GM19455 (cell line): ENCODE data around the gene CCDC197.

Experiments used
- ATAC-seq: cut with Tn5 transposase; IDR thresholded peaks from one replicate; pipeline ENCODE4 v1.9.1; 2021; ENCODE audit not compliant: unreplicated experiment

CCDC197 gene

DNA sequence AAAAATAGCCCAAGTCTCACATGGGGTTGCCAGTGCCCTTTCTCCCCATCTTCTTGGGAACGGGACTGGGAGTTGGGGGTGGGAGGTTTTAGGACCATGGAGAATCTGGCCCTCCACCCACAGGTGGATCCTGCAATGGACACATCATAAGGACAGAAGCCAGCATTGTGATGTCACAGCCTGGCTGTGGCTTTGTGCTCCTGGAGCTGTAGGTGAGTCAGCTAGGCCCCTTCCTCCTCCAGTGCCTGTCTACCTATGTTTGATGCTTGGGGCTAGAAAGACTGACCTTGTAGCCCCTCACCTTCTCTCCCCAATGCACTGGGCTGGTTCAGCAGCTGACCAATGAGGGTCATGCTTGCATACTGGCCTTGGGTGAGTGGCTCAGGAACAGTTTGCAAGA, at the start of gene CCDC197:
Gene CCDC197 (plus strand): TSS at position 220 of the 400 bp plus-strand sequence. CDS start 831 bp downstream, outside the sequence.
- no peak for ATAC-seq

DNA sequence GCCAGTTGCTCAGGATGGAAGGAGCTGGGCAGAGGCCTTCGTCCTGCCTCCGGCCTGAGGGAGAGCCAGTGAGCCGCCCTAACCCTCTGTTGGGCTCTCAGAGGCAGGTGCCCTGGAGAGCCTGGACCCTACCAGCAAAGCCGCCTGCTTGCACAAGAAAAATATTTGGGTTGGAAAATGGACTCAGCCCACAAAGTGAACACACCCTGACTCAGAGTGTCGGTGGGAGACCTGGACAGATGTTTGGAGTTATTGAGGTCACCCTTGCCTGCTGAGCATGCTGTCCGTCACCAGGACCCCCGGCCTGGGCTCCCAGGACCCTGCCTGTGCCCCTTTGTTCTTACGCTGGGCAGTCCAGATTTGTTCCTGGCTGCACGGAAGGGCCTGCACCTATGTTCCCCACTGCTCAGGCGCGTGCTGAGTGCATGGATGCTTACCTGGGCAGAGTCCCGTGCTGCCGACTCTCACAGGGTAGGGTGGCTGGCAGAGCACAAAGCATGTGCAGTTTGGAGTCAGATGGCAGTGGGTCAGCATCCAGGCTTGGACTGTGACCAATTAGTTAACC, 47.5 kb upstream of the CCDC197 start:
- no peak for ATAC-seq

DNA sequence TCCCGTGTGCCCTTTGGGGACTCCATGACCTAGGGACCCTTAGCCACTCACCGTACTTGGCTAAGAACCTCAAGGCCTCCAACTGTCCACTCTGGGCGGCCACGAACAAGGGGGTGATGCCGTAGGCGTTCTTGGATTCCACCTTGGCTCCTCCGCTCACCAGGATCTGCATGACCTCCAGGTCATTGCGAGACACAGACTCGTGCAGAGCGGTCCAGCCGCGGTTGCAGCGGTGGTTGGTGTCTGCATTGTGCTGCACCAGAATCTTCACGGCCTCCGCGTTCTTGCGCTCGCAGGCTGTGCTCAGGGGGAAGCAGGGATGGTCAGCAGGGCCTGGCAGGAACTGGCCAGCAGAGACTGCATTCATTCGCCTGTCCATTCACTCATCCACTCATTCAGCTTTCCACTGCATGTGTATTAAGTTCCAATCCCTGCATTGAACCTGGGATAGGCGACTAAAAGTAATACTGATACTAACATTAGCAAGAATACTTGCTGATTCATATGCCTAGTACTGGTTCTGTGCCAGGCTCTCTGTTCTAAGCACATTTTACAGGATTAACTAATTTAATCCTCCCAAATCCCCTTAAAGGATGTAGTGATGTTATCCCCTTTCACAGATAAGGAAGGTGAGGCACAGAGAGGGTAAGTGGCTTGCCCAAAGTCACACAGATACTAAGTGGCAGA, 46.0 kb upstream of the CCDC197 start:
- no peak for ATAC-seq

DNA sequence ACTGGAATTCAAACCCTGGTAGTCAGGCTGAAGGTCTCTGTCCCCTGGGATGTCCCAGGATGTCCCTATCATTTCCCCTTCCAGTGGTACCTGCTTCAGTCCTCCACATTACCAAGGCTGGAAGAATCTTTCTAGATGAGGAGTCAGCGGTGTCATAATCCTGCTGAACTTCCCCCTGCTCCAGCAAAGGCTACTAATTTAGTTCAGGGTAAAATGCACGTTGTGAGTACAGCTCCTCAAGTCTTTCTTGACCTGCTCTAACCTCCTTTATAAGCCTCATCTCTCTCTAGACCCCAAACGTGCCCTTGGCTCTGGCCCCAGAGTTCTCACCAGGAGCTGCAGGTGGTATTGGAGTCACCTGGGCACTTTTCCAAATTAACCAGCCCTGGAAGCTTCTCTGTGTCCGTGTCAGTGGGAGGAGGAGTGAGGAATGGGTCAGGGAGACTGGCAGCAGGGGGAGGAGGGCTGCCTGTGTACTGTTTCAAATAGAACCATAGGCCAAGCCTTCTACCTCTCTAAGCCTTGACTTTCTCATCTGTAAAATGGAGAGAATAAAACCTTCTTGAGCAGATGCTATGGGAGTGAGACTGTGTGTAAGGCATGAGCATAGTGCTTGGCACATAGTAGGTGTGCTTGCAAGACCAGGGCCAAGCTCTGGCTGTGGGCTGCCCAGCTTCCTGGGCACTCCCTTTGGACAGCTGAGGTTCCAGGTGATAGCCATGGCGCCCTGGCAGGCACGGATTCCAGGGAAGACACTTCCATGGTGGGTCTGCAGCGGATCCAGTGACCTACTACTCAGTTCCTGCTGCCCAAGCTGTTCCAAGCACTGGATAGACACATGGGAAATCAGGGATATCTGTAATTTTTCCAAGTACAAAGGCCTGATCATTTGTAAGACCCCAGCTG, 45.2 kb upstream of the CCDC197 start:
- ATAC-seq, result no peak

DNA sequence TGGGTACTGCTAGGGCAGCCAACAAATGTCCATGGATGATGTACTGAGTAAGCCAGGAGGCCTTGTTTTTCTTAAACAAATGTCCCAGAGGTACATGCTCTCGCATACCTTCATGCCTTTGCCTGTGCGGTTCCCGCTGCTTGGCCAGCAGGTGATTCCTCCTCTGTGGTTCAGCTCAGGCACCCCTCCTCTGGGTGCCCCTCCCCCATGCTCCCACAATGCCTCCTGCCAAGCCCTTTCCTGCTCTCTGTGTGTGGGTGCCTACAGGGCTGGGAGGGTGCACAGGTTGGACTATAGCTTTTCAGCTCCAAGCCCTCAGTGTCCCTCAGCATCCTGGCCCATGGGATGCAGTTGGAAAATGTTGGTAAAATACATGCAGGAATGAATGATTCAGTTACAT, 44.3 kb upstream of the CCDC197 start:
- ATAC-seq, result no peak

DNA sequence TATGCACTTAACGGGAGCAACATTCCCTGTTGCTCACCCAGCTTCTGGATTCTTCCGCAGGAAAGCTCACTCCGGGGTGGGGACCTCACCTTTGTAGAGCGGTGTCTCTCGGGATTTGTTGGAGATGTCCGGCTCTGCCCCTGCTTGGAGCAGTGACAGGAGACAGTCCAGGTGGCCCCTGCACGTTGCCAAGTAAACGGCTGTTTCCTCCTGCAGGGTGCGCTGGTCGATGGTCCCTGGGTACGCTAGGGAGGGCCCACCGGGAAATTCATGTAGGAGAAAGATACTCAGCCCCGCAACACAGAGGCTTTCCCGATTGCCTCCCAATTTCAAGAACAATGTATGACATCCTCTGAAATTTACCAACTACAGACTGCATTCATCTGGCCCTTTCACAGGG, 43.8 kb upstream of the CCDC197 start:
- no peak for ATAC-seq

DNA sequence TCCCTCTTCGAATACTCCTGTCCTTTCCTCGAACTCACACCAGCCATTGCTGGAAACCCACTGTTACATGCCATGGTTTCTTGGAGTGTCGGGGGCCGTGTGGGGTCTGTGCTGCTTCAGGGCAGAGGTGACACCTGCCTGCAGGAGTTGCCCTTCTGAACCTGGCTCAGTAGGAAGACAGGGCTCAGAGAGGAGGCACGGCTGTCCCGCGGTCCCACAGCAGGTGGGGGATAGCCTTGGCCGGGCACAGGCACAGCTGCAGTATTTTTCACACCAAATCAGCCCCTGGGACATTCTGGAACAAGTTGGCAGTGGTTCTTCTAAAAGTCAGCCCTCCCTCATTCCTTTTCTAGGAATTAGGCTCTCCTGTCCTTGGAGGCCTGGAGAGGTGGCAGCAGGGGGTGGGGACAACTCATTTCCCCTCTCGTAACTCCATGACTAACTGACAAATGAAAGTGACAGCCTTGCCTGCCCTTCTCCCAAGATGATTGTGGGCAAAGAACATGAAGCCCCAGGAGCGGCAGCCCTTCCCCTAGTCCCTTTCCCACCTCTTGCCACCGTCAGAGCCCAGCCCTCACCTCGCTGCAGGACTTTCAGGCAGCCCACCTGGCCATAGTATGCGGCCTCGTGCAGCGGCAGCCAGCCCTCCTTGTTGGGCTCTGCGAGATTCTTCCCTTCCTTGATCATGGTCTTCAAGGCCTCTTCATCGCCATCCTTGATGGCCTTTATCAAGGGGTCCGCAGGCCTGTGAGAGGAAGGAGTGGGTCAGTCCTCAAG, 43.2 kb upstream of the CCDC197 start:
- ATAC-seq, result no peak

DNA sequence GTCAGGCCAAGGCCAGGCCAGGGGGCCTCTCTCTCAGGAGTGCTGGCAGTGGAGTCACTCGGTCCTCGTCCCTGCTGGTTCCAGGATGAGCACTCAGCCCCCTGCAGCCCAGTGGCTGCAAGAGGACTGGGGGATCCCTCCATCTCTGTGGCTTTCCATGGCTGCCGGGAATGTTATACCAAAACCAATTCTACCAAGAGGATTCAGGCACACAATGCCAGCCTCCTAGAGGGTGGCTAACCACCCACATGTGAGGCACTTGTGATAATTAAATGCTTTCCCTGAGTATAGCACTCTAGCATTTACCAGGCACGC, 42.6 kb upstream of the CCDC197 start:
- ATAC-seq, result no peak

DNA sequence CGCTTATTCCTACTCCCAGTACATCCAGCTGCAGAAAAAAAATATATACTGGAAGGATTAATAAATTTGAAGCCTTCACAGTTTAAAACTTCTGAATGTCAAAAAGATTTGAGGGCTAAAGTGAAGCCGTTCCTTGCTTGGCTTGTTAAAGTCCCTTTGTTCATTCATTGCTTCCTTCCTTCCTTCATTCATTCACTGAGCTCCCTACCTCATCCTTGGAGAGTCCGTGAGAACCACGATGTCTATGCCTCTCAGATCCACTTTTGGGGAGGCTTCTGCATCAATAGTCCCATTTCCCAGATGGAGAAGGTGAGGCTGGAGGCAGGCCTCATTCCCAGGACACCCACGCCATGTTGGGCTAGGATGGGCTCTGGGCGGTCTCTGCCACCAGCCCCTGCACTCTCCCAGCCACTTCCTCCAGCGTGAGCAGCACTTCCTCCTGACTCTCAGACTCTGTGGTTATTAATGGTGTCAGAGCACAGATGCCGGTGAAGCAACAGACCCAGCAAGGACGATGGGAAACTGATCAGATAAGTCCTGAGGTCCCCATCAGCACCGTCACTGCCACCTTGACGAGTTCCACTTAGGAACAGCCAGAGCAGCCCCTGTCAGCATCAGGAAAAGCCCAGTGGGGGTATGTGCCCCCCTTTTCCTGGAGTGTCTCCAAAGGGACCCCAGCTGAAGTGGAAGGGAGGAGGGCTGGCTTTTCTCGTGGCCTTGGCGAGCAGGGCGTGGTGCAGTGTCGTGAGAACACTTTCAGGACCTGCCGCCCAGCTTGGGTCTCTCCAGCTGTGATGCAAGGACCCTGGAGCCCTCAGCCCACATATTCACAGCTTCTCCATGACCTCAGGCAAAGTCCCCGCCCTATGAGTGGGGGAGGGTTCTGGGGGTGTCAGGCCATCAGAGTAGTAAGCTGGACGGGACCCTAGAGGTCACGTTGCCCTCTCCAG, 41.9 kb upstream of the CCDC197 start:
- ATAC-seq, result peak; percentile 33

DNA sequence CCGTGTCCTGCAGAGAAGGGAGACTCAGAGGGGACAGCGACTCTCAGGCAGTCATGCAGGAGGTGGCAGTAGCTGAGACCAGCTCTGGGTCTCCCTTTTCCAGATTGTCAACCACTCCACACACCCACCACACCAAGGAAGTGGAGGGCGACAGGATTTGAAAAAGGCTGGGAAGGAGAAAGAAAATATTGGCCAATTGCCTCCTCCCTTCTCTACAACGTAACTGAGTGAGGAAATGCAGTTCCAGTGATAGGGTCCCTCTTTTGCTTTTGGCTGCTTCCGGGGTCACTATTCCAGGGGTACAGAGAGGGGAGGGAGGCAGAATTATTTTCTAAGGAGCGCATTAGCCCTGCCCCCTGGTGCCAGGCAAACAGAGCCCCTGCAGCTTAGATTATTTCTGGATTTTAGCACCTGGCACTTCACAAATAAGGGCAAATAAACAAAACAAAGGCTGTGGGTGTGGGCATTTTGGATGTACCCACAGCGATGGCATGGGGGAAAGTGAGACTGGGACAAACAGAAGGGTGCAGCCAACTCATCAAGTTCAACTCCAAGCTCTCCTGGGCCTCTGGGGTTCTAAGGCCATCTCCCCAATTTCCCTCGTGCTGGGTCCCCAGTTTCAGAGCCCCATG, 41.1 kb upstream of the CCDC197 start:
- ATAC-seq, result no peak

DNA sequence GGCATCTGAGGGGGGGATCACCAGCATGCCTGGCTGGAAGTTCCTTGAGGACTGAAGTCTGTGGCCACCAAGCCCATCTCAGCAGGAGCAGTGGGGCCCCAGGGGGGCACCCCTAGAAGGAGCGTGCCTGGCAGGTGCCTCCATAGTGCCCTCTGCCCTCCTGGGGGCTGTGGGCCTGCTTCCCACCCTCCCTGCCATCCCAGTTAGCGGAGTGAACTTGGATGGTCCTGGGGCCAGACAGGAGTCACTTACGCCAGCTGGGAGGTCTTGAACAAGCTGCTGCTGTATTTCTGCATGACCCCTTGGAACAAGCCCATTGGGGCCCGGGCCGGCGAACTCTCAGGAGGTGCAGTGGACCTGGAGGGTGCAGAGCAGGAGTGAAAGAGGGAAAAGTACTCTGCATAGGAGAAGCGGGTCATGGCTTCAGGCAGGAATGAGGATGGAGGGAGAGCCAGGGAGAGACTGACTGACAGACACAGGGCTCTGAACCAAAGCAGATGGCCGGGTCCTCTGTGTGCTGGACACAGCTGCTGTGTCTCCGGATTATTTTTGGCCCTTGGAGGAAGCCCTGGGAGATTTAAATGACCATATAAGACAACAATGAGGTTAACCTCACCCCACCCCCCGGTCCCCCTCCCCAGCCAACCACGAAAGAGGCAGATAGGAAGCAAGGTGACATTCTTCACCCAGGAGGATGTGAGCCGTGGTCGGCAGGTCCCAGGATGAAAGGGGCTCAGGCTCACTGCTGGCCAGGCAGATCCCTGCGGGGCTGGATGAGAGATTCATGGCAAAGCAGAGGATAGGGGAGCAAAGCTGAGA, 40.4 kb upstream of the CCDC197 start:
- ATAC-seq, result no peak

DNA sequence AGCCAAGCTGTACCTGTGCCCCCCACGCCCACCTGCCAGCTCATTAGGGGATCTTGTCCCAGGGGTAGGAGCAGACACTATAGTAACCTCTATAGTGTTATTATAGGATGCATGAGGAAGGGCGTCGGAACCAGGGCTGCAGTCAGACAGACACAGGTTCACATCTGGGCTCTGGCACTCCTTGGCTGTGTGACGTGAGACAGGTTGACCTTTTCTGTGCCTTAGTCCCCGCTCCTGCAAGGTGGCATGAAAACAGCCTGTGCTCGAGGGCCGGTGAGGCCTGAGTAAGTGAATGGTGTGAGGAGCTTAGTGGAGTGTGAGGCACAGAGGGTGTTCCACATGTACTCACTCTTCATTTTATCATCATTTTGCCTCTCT, 39.8 kb upstream of the CCDC197 start:
- no peak for ATAC-seq

DNA sequence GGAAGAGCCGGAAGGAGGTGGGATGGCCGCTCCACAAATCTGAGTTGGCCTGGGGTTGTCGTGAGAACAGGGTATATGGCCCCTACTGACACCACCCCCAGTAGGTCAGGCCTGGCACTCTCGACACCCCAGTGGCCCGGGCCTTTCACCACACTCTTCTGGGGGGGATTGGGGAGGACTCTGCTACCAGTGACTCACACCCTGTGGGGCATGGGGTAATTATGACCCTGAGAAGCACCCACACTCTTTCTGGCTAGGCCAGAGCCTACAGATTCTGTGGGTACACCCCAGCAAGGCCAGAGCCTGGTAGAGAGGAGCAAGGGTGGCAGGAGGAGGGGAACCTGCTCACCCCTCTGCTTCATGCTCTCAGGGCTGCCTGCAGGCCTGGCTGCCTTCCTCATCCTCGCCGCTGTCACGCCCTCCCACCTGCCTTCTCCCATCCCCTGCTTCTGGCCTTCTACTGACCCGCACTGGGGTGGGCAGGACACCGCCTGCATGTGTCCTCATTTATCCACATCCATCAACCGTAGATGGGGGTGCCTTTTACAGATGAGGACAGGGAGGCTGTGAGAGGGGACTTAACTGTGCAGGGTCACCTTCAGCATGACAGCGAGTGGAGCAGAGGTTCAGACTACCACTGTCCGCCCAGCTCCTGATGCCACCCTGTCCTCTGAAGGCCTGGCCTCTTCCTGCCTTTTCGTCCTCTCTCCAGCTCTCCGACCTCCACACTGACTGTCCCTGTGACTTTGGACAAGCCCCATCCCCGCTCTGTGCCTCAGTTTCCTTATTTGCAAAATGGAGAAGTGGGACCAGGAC, 39.1 kb upstream of the CCDC197 start:
- ATAC-seq, result no peak

DNA sequence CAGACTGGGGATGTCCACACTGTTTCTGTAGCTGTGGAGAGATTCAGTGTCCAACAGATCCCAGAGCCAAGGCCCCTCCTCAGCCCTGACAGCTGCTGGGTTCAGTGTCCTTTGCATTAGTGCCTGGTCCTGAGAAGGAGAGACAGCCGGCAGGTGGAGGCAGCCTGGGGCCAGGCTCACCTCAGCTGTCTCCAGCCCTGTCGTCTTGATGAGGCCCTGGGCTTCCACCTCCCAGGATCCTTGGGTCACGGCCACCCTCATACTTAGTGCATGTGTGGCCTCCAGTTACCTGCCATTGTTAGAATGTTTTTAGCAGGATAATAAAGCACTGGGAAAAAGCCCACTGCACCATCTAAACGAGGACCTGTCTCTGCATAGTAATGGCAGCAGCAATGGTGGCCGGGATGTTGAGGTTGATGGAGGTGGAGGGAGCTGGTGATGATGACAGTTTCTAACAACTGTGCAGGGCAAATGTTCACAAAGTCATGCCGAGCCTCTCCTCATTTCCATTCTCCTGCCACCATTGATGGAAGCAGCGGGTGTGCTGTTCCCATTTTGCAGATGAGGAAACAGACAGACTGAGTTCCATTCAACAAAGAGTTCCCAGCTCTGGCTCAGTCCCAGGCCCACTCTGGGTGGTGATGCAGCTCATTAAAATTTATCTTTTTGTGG, 38.4 kb upstream of the CCDC197 start:
- no peak for ATAC-seq

DNA sequence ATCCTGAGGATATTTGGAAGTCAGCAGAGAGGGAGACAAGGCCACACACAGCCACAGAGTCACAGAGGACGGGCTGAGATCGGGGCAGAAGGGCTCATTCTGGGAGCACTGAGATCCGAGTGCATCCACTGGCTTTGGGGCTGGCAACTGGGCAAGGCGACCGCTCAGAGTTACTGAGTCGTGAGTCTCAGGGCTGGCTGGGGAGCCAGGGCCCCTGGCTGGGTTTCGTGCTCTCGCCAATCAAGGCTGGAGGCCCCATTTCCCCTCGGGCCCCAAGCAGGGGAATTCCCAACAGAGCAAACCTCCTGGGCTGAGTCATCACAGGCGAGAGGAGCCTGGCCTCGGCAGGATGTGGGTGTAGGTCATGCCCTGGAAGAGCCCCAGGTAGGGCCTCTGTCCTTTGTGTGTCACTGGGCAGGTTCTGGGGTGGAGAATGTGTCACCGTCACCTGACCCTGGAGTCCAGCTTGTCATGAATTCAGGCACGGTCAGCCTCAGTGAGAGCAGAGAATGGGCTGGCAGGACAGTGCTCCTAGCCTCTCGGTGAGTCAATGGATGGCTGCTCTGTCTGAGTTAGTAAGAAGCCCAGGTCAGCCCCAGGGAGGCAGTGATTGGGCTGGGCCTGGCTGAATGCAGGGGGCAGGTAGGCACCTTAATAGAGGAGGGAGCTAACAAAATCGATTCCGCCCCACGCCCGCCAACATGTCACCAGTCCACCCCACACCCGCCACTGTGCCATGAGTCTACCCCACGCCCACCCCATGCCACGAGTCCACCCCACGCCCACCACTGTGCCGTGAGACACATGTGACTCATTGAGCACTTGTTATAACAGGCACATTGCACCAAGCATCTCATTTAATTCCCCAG, 37.6 kb upstream of the CCDC197 start:
- ATAC-seq, result peak; percentile 67

DNA sequence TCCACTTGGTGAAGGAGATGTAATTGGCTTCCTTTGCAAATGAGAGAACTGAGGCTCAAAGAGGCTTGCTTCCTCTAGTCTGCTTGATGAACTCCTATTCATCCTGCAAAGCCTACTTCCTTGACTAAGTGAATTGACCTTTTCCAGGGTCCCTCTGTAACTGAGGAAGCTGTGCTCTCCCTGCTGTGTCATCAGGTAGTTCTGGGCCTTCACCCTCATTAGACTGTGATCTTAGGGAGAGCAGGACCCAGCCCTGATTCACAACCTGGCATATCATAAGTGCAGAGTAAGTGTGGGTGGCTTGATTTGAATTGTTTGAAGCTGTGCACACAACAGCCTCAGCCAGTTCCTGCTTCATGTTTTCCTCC, 37.0 kb upstream of the CCDC197 start:
- no peak for ATAC-seq
